GM12892 (cell line): Measurements from ENCODE around the gene FARP1.

Experiments
- DNase-seq: peaks from one replicate; pipeline ENCODE4 v3.0.0; 2011; ENCODE audit not compliant: insufficient read length
- FAIRE-seq: peaks from 2 replicates; lab custom pipeline; 2011; peaks lifted over from hg19 to GRCh38; lab: Jason Lieb, UNC
- POLR2A ChIP-seq: IDR thresholded peaks from 2 replicates; pipeline ENCODE4 v1.6.1; 2011; ENCODE audit warnings: low read depth, low read length, control low read depth
- POLR2AphosphoS5 ChIP-seq: IDR thresholded peaks from 2 replicates; pipeline ENCODE4 v1.6.1; 2011; ENCODE audit warnings: low read depth, low read length, control low read depth
- TAF1 ChIP-seq: IDR thresholded peaks from 2 replicates; pipeline ENCODE4 v1.6.1; 2011; ENCODE audit warnings: low read depth, mild to moderate bottlenecking, control low read depth, low read length, borderline replicate concordance

FARP1 gene

GRCh38 chr13:98305670-98306069 lies 162.8 kb downstream of the FARP1 start:
- FAIRE-seq (no peak), DNase-seq (no peak)
- TF ChIP-seq POLR2A (no peak), POLR2AphosphoS5 (no peak)

- no peak for TF ChIP-seq TAF1
- TF ChIP-seq POLR2A, result no peak
- TF ChIP-seq POLR2AphosphoS5, result no peak
- no peak for FAIRE-seq
- no peak for DNase-seq
Observed at GRCh38 chr13:98307463-98308085, 164.7 kb downstream of the FARP1 start.

GRCh38 chr13:98308086-98308911 lies 165.4 kb downstream of the FARP1 start:
- FAIRE-seq, result no peak
- DNase-seq, result no peak
- TF ChIP-seq POLR2AphosphoS5 (no peak), TAF1 (no peak), POLR2A (no peak)

- TF ChIP-seq POLR2AphosphoS5, result no peak
- DNase-seq, result no peak
- FAIRE-seq, result no peak
Observed at GRCh38 chr13:98309569-98310335, 166.9 kb downstream of the FARP1 start.

DNA sequence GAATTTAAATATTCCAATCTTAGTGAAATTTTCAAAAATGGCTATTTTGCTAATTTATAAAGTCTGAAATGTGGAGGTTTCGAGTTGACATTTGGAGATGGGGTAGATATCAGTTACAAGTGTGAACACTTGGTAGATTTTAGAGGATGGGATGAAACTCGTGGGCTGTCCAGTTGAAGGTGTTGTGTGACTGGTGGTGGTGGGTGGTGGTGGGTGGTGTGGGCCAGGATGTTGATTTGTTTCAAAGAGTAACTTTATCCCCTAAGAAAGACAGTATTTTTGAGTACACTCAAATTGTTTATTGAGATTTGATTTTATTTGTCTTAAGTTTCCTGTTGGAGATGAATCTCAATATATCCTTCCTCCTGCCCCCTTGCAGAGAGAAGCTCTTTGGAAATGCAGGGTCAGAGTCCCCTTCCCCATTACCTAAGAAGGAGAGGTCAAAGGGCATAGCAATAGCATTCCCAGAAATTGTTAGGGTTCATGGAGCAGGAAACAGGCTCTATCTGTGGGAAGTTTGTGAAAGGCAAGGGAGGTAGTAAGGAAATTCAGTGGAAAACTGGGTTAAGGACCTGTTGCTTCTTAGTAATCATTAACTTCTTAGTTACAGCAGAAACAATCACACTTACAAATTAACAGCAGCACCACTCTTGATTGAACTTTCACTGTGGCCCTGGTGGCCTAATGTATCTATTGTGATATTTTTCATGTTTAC lies 167.7 kb downstream of the FARP1 start:
- no peak for FAIRE-seq
- TF ChIP-seq POLR2AphosphoS5 (no peak), TAF1 (no peak), POLR2A (no peak)
- DNase-seq, result no peak

- FAIRE-seq, result no peak
- DNase-seq, result no peak
- TF ChIP-seq POLR2A (no peak), POLR2AphosphoS5 (no peak), TAF1 (no peak)
Observed at GRCh38 chr13:98311200-98311548, 168.3 kb downstream of the FARP1 start.

- DNase-seq (no peak), FAIRE-seq (no peak)
- TF ChIP-seq POLR2A, result no peak
- no peak for TF ChIP-seq TAF1
- no peak for TF ChIP-seq POLR2AphosphoS5
Observed at GRCh38 chr13:98312606-98313005, 169.7 kb downstream of the FARP1 start.

DNA sequence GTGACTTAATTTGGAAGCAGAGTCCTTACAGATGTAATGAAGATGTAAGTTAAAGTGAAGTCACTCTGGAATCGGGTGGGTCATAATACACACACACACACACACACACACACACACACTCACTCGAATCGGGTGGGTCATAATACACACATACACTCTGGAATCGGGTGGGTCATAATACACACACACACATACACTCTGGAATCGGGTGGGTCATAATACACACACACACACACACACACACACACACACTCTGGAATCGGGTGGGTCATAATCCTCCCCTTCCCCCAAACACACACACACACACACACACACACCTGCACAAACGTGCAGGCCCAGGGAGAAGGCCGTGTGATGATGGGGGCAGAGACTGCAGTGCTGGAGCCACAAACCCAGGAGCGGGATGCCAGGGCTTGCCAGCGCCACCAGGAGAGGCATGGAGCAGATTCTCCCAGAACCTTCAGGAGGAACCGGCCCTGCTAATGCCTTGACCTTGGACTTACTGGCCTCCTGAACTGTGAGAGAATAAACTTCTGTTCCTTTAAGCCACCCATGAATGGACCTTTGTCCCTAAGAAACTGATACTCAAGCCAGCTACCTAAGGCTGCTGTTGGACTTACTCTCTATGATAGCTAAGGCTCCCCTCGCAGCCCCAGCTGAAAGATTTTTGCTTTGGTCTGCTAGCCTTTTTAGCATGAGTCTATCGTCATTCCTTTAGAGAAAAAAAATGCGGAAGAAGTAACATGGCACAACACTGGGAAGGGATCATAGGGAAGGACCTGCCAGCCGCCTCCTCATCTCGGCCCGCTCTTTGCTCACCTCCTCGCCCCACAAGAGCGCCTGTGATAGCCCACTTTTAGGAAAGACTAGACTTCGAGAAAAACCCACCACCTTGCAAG lies 170.4 kb downstream of the FARP1 start:
- FAIRE-seq (no peak), DNase-seq (no peak)
- TF ChIP-seq POLR2AphosphoS5, result no peak
- no peak for TF ChIP-seq POLR2A
- TF ChIP-seq TAF1, result no peak

- no peak for FAIRE-seq
- no peak for DNase-seq
- no peak for TF ChIP-seq POLR2A
- TF ChIP-seq TAF1, result no peak
Observed at GRCh38 chr13:98313922-98314292, 171.0 kb downstream of the FARP1 start.

DNA sequence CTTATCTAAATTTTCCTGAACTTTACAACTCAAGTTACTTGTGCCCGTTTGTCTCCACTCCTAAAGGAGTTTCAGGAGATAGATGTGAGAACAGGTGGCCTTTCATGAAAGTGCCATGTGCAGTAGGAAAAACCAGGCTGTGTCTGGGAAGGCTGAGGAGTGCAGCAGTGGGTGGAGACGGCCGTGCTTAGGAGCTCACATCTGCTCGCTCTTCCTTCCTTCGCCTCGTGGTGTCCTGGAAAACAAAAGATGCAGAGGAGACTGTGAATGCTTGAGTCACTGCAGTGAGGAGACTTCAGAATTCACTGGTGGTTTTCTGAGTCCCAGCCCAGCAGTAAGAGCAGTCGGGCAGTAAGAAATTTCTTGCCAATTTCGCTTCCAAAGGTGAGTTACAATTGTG lies 172.6 kb downstream of the FARP1 start:
- FAIRE-seq (no peak), DNase-seq (no peak)
- TF ChIP-seq POLR2AphosphoS5, result no peak
- TF ChIP-seq POLR2A, result no peak
- no peak for TF ChIP-seq TAF1

DNA sequence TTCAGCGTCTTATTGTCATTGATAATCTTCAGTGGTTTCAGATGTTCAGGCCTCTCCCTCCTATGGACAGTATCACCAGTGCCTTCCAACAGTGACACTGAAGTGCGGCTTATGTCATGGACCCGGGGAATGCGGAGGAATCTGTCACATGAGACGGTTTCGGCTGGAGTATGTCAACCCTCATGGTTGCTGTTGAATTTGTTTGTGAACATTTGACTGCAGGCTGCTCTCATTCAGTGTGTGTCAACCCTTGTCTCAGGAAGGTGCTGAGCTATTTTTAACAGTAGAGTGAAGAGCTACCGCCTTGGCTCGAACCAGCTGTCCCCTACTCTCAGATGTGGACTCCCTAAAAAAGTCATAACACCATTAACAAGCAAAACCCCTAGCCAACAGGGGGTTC lies 173.0 kb downstream of the FARP1 start:
- no peak for FAIRE-seq
- no peak for DNase-seq
- no peak for TF ChIP-seq POLR2A
- no peak for TF ChIP-seq TAF1
- TF ChIP-seq POLR2AphosphoS5, result no peak
